Activated T-helper 1 cell treated with anti-CD3 and anti-CD28 coated beads, Interleukin-2, amount 50 U/mL, for 16 hours (primary cell): ENCODE results near the gene GABARAPL1.
A peak's percentile ranks its signal among the peaks of the same experiment; 100 is the strongest.
"Not testable (repeated sequence)": the region's sequence is repeated elsewhere in the genome, so short reads cannot be mapped to it uniquely, and the experiment has no call there.

ENCODE experiments used
- DNase-seq, 2 donors: peaks; one replicate each; pipeline ENCODE4 v3.0.0-alpha.2; 2020; ENCODE audit warnings: low read depth in 1 of 2, low spot score in 1 of 2

The GABARAPL1 gene

DNA sequence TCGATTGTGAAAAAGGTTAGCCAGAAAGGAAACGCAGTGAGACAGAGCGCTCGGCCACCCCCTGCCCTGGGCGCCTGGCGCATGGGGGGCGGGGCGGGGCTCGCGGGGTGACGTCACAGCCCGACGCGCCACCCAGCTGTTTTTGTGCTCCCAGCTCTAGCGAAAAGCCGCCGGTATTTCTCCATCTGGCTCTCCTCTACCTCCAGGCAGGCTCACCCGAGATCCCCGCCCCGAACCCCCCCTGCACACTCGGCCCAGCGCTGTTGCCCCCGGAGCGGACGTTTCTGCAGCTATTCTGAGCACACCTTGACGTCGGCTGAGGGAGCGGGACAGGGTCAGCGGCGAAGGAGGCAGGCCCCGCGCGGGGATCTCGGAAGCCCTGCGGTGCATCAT lies at the start of gene GABARAPL1:
Gene GABARAPL1 (plus strand): TSS at position 139 of the 393 bp plus-strand sequence. CDS start 253 bp downstream, at position 392.
- DNase-seq: peak; percentile 59 to 69

DNA sequence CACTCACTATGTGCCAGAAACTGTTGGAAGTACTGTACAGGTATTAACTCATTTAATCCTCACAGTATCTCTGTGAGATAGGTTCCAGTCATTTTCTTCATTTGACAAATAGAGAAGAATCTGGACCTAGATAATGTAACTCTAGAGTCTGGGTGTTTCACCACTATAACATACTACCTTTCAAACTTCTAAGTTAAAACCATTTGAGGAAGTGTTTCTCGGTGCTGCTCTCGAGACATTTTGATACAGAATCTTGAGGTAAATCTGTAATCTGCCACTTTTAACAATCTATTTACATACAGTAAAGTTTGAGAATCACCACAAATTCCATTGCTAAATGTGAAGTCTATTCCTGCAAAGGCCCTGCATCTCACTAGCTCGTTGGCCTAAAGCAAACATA lies 49.6 kb upstream of the GABARAPL1 start:
- no peak for DNase-seq

- no peak for DNase-seq
Observed at GRCh38 chr12:10165421-10165820, 47.3 kb upstream of the GABARAPL1 start.

GRCh38 chr12:10167599-10167998 lies 45.1 kb upstream of the GABARAPL1 start:
- DNase-seq: no peak

DNA sequence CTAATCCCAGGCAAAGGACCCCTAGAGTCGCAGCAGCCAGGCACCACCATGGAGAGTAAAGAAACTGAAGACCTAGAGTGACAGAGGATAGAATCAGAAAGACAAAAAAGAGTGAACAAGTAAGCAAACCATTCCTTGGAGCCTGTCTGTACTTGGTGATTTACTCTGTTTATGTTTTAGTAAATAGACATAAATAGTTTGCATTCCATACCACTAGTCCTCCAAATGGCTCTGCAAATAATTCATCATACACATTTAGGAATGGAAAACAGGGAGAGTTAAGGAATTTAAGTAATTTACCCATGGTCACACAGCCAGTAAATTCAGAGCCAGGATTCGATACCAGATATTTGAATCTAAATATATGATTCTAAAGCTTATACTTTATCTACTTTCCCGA lies 43.6 kb upstream of the GABARAPL1 start:
- no peak for DNase-seq

DNA sequence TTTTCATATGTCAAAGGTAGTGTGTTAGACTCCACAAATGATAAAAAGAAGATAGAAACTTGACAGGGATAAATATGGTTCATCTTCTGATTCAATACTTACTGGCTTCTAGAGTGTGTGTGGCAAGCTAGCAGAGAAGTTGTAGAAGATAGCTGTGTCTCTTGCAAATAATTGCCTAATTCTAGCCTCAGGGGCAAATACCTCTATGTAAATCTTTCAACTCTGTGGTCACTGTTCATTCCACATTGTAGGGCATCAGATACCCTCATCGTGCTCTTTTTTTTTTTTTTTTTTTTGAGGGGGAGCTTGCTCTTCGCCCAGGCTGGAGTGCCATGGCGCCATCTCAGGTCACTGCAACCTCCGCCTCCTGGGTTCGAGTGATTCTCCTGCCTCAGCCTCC lies 42.5 kb upstream of the GABARAPL1 start:
- no peak for DNase-seq

GRCh38 chr12:10171973-10172728 lies 40.5 kb upstream of the GABARAPL1 start, which contains the start of gene OLR1:
OLR1 (minus strand) TSS chr12:10172132; CDS start chr12:10172077, 55 bp downstream.
- DNase-seq: no peak

GRCh38 chr12:10174986-10175614 lies 37.6 kb upstream of the GABARAPL1 start:
- DNase-seq: no peak

- no peak for DNase-seq
Observed at GRCh38 chr12:10175846-10176636, 36.6 kb upstream of the GABARAPL1 start.

GRCh38 chr12:10178821-10179220 lies 33.9 kb upstream of the GABARAPL1 start, which contains the start of gene TMEM52B:
TMEM52B (plus strand) TSS chr12:10179032; CDS start chr12:10179575, 543 bp downstream.
- DNase-seq: no peak

DNA sequence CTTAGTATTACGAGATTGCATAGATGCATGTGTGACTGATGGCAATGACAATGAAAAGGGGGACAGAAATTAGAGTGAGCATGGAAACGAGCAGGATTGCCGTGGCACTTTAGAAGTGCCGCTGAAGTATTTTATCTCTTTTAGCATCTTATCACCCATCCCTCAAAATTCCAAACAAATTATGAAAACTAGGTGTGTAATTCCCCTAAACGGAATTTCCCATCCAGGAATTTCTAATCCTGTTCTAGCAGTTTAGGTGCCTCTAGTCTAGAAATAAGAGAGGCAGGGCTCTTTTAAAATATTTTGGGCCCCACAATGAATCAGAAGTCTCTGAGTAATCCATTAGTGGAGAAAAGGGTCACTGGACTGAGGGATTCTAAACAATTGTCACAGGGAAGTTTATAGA lies 32.9 kb upstream of the GABARAPL1 start:
- no peak for DNase-seq

DNA sequence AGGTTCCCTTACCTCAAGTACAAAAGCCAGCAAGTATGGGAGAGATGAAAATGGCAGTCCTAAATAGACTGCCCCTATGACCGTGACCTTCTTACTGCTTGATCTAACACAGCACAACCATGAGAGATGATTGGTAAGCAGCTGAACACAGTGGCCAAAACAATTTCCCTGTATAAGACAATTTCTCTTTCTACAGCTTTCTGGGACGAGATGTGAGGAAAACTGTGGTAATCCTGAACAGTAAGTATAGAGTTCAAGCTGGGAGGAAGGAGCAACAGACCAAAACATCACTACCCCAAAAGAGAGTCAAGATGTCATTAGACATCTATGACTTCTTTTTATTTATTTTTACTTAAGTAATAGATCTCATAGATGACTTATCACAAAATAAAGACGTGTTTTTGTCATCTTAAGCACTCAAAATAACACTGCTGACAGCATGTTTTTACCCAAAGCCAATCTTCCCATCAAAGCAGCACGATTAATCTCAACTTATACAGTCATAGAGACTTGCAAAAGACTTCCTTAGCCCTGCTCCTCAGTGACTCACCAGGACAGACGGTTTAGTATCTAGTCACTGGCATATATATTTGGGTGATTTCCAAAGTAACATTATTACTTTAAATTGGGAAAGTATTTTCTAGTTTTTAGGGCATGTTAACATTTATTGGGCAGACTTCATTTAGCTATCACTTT lies 30.2 kb upstream of the GABARAPL1 start:
- DNase-seq: no peak

DNA sequence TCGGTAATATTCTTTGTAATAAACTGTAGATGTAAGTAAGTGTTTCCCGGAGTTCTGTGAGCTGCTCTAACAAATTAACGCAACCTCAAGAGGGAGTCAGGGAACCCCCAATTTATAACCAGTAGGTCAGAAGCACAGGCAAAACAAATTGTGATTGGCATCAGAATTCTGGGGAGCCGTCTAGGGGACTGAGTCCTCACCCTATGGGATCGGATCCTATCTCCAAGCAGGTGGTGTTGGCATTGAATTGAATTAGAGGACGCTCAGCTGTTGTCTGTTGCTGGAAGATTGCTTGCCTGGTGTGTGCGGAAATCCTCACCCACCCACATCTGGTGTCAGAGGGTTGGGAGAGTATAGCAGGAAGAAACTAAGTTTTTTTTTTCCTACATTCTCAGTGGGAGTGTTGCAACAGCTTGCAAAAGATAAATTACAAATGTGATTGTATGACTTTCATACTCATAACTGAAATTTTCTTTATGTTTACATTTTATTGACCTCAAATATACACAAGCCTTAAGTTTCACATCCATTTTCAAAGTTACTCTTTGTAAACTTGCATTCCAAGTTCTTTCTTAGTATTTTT lies 28.3 kb upstream of the GABARAPL1 start:
- no peak for DNase-seq

DNA sequence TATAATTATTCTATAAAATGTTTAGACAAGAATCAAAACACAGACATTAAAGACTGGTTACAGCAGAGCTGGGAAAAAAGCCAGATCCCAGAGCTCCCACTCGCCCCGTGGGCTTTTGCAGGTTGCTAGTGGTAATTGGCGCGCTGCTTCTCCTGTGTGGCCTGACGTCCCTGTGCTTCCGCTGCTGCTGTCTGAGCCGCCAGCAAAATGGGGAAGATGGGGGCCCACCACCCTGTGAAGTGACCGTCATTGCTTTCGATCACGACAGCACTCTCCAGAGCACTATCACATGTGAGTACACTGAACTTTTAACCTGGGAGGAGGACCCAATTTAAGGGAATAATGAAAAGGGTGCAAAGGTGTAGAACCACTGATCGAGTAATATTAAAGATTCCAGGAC lies 26.4 kb upstream of the GABARAPL1 start:
- DNase-seq: no peak

DNA sequence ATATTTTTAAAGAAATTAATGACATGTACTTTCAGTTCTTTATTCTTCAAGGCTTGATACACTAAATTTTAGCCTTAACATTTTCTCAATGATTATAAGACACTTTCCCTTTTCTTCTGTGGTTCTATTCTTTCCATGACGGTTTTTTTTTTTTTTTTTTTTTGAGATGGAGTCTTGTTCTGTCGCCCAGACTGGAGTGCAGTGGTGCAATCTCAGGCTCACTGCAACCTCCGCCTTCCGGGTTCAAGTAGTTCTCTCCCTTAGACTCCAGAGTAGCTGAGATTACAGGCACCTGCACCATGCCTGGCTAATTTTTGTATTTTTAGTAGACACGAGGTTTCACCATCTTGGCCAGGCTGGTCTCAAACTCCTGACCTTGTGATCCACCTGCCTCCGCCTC lies 25.7 kb upstream of the GABARAPL1 start:
- DNase-seq: not testable (repeated sequence)

DNA sequence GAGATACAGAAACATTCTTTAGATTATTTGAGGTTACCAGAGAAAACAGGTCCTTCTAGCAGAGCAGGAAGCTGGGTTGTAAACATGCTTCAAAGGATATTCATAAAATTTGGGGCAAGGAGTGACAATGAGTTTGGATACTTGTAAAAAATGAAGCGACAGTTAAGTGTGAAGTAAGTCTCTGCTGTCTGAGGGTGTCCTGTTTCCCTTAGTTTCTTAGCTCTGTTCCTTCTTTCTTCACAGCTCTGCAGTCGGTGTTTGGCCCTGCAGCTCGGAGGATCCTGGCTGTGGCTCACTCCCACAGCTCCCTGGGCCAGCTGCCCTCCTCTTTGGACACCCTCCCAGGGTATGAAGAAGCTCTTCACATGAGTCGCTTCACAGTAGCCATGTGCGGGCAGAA lies 23.0 kb upstream of the GABARAPL1 start:
- DNase-seq: no peak

GRCh38 chr12:10190558-10191388 lies 21.9 kb upstream of the GABARAPL1 start:
- DNase-seq: peak in 1 of 2 donors; percentile 8

DNA sequence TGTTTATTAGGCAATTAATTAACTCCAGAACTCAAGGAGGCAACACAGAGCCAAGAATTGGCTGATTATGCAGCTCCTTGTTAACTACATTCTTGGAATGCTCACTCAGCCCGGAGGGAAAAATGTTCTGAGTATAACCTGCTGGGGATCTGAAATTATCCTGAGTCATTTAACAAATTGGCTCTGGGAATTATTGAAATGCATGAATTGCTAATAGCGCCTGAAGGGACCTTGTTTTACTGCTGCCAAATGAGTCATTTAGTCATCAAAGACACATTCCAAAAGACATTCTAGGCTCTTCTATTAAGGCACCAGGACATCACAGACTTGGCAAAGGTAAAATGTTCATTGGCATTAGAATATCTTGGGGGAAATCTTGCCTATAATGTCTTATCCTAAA lies 20.8 kb upstream of the GABARAPL1 start:
- DNase-seq: no peak

GRCh38 chr12:10194160-10194670 lies 18.5 kb upstream of the GABARAPL1 start:
- no peak for DNase-seq

DNA sequence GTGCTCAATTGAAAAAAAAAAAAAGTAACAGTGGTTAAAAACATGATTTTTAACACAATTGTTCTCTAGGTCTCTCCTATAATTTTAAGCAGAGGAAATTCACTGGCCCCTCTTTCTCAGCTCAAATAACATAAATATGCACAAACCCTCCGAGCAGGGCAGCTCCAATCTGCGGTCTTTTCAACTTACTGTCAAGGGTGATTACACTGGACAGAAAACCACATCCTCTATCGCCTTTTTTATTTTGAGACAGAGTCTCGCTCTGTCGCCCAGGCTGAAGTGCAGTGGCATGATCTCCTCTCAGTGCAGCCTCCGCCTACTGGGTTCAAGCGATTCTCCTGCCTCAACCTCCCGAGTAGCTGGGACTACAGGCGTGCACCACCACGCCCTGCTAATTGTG lies 16.5 kb upstream of the GABARAPL1 start:
- DNase-seq: no peak
